ENCODE results near the gene KIF5C. TPM values are rescaled to one million over a fixed set of nuclear protein-coding genes. Genes with fewer than 3 reads are reported as not detected.

The KIF5C gene
- polyA plus RNA-seq, 1 experiment, result 0.17 TPM

DNA sequence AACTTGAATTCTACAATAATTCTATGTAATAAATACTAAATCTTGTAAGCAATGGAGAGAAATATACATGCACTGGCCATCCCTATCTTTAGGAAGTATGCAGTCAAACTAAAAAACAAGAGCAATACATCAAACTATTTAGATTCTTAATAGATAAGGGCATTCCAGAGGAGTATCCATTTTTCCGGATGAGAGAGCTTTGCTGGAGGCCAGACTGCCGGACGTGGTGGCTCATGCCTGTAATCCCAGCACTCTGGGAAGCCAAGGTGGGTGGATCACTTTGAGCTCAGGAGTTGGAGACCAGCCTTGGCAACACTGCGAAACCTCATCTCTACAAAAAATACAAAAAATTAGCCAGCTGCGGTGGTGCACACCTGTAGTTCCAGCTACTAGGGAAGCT is 60.8 kb downstream of the KIF5C start:
- H3K4me3 ChIP-seq (ENCODE audit: low read depth, low read length), result no peak overlapping the region
- no peaks in the 10 kb centered on the region; the same call in 1 of the 2 replicates for H3K27me3 ChIP-seq (ENCODE audit: control insufficient read depth, insufficient read depth, low read length)
- no peaks in the 10 kb centered on the region for H3K36me3 ChIP-seq (ENCODE audit: control insufficient read depth, insufficient read depth, low read length)
- POLR2A ChIA-PET, result no interaction called here
- TF ChIP-seq, protein P1, sequence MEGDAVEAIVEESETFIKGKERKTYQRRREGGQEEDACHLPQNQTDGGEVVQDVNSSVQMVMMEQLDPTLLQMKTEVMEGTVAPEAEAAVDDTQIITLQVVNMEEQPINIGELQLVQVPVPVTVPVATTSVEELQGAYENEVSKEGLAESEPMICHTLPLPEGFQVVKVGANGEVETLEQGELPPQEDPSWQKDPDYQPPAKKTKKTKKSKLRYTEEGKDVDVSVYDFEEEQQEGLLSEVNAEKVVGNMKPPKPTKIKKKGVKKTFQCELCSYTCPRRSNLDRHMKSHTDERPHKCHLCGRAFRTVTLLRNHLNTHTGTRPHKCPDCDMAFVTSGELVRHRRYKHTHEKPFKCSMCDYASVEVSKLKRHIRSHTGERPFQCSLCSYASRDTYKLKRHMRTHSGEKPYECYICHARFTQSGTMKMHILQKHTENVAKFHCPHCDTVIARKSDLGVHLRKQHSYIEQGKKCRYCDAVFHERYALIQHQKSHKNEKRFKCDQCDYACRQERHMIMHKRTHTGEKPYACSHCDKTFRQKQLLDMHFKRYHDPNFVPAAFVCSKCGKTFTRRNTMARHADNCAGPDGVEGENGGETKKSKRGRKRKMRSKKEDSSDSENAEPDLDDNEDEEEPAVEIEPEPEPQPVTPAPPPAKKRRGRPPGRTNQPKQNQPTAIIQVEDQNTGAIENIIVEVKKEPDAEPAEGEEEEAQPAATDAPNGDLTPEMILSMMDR (IDR thresholded peaks at IDR 0.05; ENCODE audit: insufficient read depth, low read depth, low read length), result no peak
- CTCF ChIA-PET, result interaction anchor here (0.6 to 2.6 kb wide), 2 partner anchors 8 to 625 kb away, joined by 3 to 13 read pairs; no protein-coding TSS in a partner anchor
- DNase-seq (ENCODE audit: low read depth), result no peak

DNA sequence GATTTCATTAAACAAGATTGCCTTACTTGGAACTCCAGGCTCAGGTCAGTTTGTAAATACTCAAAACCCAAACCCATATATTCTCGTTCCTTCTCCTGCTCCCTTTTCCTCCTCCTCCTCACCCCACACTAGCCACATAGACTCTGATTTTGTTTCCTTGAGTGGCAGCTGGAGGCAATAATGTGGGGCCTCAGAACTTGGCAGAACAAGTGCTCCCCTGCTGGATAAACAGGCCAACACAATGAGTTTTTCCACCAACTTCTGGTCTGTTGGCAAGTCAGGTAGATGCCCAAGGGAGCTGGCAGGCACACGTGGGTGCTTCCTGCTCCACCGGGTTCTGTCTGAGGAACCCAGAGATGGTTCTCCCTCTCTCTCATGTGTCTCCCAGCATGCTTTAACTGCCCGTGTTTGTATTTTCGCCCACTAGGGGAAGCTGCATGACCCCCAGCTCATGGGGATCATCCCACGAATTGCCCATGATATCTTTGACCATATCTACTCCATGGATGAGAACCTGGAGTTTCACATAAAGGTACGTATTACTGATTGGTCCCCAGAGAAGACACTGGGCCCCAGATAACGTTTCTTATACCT is 61.9 kb downstream of the KIF5C start:
- Histone ChIP-seq H3K4me3 (ENCODE audit: low read depth, low read length) (no peak overlapping the region), H3K36me3 (ENCODE audit: control insufficient read depth, insufficient read depth, low read length) (no peaks in the 10 kb centered on the region), H3K27me3 (ENCODE audit: control insufficient read depth, insufficient read depth, low read length) (no peaks in the 10 kb centered on the region; the same call in 1 of the 2 replicates)
- DNase-seq (ENCODE audit: low read depth), result no peak
- ChIA-PET CTCF (interaction anchor here (0.5 to 2.6 kb wide), 2 partner anchors 9 to 154 kb away, joined by 3 to 13 read pairs; no protein-coding TSS in a partner anchor), POLR2A (no interaction called here)
- TF ChIP-seq, protein P1 (IDR thresholded peaks at IDR 0.05; ENCODE audit: insufficient read depth, low read depth, low read length), result no peak

GRCh38 chr2:148939271-148939670 is 64.2 kb downstream of the KIF5C start:
- H3K4me3 ChIP-seq (ENCODE audit: low read depth, low read length), result no peak overlapping the region
- H3K27me3 ChIP-seq (ENCODE audit: control insufficient read depth, insufficient read depth, low read length), result no peaks in the 10 kb centered on the region; the same call in 1 of the 2 replicates
- CTCF ChIA-PET, result no interaction called here
- DNase-seq (ENCODE audit: low read depth), result no peak
- H3K36me3 ChIP-seq (ENCODE audit: control insufficient read depth, insufficient read depth, low read length), result no peaks in the 10 kb centered on the region
- POLR2A ChIA-PET, result no interaction called here
- TF ChIP-seq, protein P1 (IDR thresholded peaks at IDR 0.05; ENCODE audit: insufficient read depth, low read depth, low read length), result no peak

- ChIA-PET POLR2A (no interaction called here), CTCF (interaction anchor here (0.9 to 1.2 kb wide), 3 partner anchors 12 to 22 kb away, joined by 3 to 5 read pairs (median 4); no protein-coding TSS in a partner anchor)
- Histone ChIP-seq H3K36me3 (ENCODE audit: control insufficient read depth, insufficient read depth, low read length) (no peaks in the 10 kb centered on the region), H3K27me3 (ENCODE audit: control insufficient read depth, insufficient read depth, low read length) (no peaks in the 10 kb centered on the region; the same call in 1 of the 2 replicates), H3K4me3 (ENCODE audit: low read depth, low read length) (no peak overlapping the region)
- DNase-seq (ENCODE audit: low read depth), result no peak
- TF ChIP-seq, protein P1 (IDR thresholded peaks at IDR 0.05; ENCODE audit: insufficient read depth, low read depth, low read length), result no peak
Measured at GRCh38 chr2:148943097-148943496, 68.1 kb downstream of the KIF5C start.

GRCh38 chr2:148944536-148944935 is 69.5 kb downstream of the KIF5C start:
- Histone ChIP-seq H3K27me3 (ENCODE audit: control insufficient read depth, insufficient read depth, low read length) (no peaks in the 10 kb centered on the region; the same call in none of the 2 replicates), H3K36me3 (ENCODE audit: control insufficient read depth, insufficient read depth, low read length) (no peaks in the 10 kb centered on the region), H3K4me3 (ENCODE audit: low read depth, low read length) (no peak overlapping the region)
- ChIA-PET POLR2A (no interaction called here), CTCF (no interaction called here)
- no peak for DNase-seq (ENCODE audit: low read depth)
- TF ChIP-seq, protein P1 (IDR thresholded peaks at IDR 0.05; ENCODE audit: insufficient read depth, low read depth, low read length), result no peak
